HCT116 (cell line): ENCODE results near the gene CPT1A. TPM values are rescaled to one million over a fixed set of nuclear protein-coding genes. Genes with fewer than 3 reads are reported as not detected.

Experiments used
- ATAC-seq: fragments of 200-7000 bp; cut with Tn5 transposase; 2 replicates; pipeline ENCODE4 v1.9.1; 2020; ENCODE audit warnings: mild to moderate bottlenecking, moderate library complexity
- BruUV-seq: library from RNA; stranded (reverse); fragments of 400-500 nt; replicated peaks from 2 replicates; lab custom pipeline; 2021; lab: Mats Ljungman, UMichigan
- CTCF ChIA-PET: fragments of 300-600 bp; sonication (Branson Sonifier 250); formaldehyde crosslinking; loops from one replicate; lab custom pipeline; 2021; ENCODE audit warnings: antibody characterized with exemption; lab: Charles Lee
- POLR2A ChIA-PET: fragments of 300-600, 350-600 bp; sonication (Branson Sonifier 250); formaldehyde crosslinking; loops from one replicate; lab custom pipeline; 2021; ENCODE audit warnings: antibody characterized with exemption; lab: Charles Lee
- RAD21 ChIA-PET, 2 experiments: fragments of 300-600 bp; sonication (Branson Sonifier 250); formaldehyde crosslinking; loops; one replicate each; lab custom pipeline; 2023; ENCODE audit warnings: low total read pairs in 2 of 2; ENCODE audit not compliant: uncharacterized antibody in 2 of 2, unreplicated experiment in 2 of 2, low non-redundant PET in 1 of 2; lab: Charles Lee
- DNase-seq: peaks from one replicate; pipeline ENCODE4 v3.0.0-alpha.2; 2010; ENCODE audit warnings: low read depth, low spot score
- H2AFZ ChIP-seq: fragments of 200-600 bp; shearing (Covaris generic), sonication (generic); 2 replicates; pipeline ENCODE4 v1.6.1; 2017; ENCODE audit warnings: low read depth, mixed run types, mixed read lengths, antibody characterized with exemption, low read length; ENCODE audit not compliant: poor library complexity, severe bottlenecking
- H3K27ac ChIP-seq: 2 replicates; pipeline ENCODE4 v1.5.1; 2012; ENCODE audit warnings: low read depth, low read length
- H3K27me3 ChIP-seq: fragments of 200-600 bp; sonication (generic); 2 replicates; pipeline ENCODE4 v1.6.1; 2016; ENCODE audit warnings: mixed run types, low read length, mixed read lengths; ENCODE audit not compliant: insufficient read depth
- H3K36me3 ChIP-seq, 2 experiments: fragments of 200-500 bp in 1 of 2; fragments of 200-600 bp in 1 of 2; sonication (Bioruptor generic) in 1 of 2; sonication (generic) in 1 of 2; 2 replicates each; pipeline versions ENCODE4 v1.5.1 to v1.6.1; 2014 to 2016; ENCODE audit warnings: low read length in 2 of 2, inconsistent platforms in 1 of 2, mixed read lengths in 1 of 2, mixed run types in 1 of 2; ENCODE audit not compliant: insufficient read depth in 2 of 2, control insufficient read depth in 1 of 2
- H3K4me1 ChIP-seq, 2 experiments: fragments of 200-600 bp in 1 of 2; sonication (generic) in 1 of 2; 2 replicates each; pipeline versions ENCODE4 v1.5.1 to v1.6.1; 2012 to 2017; ENCODE audit warnings: low read length in 2 of 2, inconsistent platforms in 1 of 2, mild to moderate bottlenecking in 1 of 2, mixed read lengths in 1 of 2, mixed run types in 1 of 2, moderate library complexity in 1 of 2; ENCODE audit not compliant: insufficient read depth in 2 of 2, control insufficient read depth in 1 of 2
- H3K4me2 ChIP-seq: fragments of 200-600 bp; sonication (generic); 2 replicates; pipeline ENCODE4 v1.6.1; 2017; ENCODE audit warnings: mixed run types, low read length, mixed read lengths
- H3K4me3 ChIP-seq, 2 experiments: fragments of 200-600 bp in 1 of 2; sonication (generic) in 1 of 2; replicated peaks in 1 of 2; 2 replicates each; pipeline ENCODE4 v1.5.1; 2011 to 2016; ENCODE audit warnings: low read length in 2 of 2, control low read depth in 1 of 2, low read depth in 1 of 2, mild to moderate bottlenecking in 1 of 2, mixed read lengths in 1 of 2, mixed run types in 1 of 2
- H3K79me2 ChIP-seq: fragments of 200-600 bp; sonication (generic); 2 replicates; pipeline ENCODE4 v1.6.1; 2017; ENCODE audit warnings: mild to moderate bottlenecking, mixed run types, low read length, moderate library complexity, mixed read lengths; ENCODE audit not compliant: insufficient read depth
- H3K9ac ChIP-seq: fragments of 200-600 bp; sonication (generic); 2 replicates; pipeline ENCODE4 v1.6.1; 2016; ENCODE audit warnings: low read length, mixed read lengths
- H3K9me2 ChIP-seq: fragments of 200-600 bp; sonication (generic), shearing (Covaris generic); 2 replicates; pipeline ENCODE4 v1.6.1; 2017; ENCODE audit warnings: mixed run types, mild to moderate bottlenecking, moderate library complexity; ENCODE audit not compliant: insufficient read depth
- H3K9me3 ChIP-seq, 2 experiments: fragments of 200-500 bp in 1 of 2; fragments of 200-600 bp in 1 of 2; sonication (Bioruptor generic) in 1 of 2; sonication (generic) in 1 of 2; 2 replicates each; pipeline ENCODE4 v1.6.1; 2014 to 2017; ENCODE audit warnings: low read length in 2 of 2, mixed read lengths in 2 of 2, inconsistent platforms in 1 of 2, low read depth in 1 of 2, mild to moderate bottlenecking in 1 of 2, mixed run types in 1 of 2, moderate library complexity in 1 of 2; ENCODE audit not compliant: control insufficient read depth in 1 of 2, insufficient read depth in 1 of 2
- H4K20me1 ChIP-seq: fragments of 200-600 bp; sonication (generic), shearing (Covaris generic); 2 replicates; pipeline ENCODE4 v1.6.1; 2017; ENCODE audit warnings: mixed run types, mild to moderate bottlenecking, moderate library complexity; ENCODE audit not compliant: insufficient read depth
- CBX3 ChIP-seq: IDR thresholded peaks from 2 replicates; pipeline ENCODE4 v1.6.1; 2012; ENCODE audit warnings: low read depth
- EGR1 ChIP-seq: IDR thresholded peaks from 2 replicates; pipeline ENCODE4 v1.6.1; 2012; ENCODE audit warnings: low read depth
- ELF1 ChIP-seq: IDR thresholded peaks from 2 replicates; pipeline ENCODE4 v1.6.1; 2012; ENCODE audit warnings: low read depth, borderline replicate concordance
- EZH2 ChIP-seq: fragments of 200-600 bp; sonication (generic); IDR thresholded peaks from 2 replicates; pipeline ENCODE4 v1.6.1; 2017; ENCODE audit warnings: antibody characterized with exemption, mixed run types
- EZH2phosphoT487 ChIP-seq: fragments of 200-600 bp; IDR thresholded peaks from 2 replicates; pipeline ENCODE4 v1.6.1; 2018; ENCODE audit warnings: antibody characterized with exemption, borderline replicate concordance
- JUND ChIP-seq: IDR thresholded peaks from 2 replicates; pipeline ENCODE4 v1.6.1; 2012
- POLR2A ChIP-seq: IDR thresholded peaks from 2 replicates; pipeline ENCODE4 v1.7.0; 2011; ENCODE audit warnings: borderline replicate concordance; ENCODE audit not compliant: insufficient read depth, insufficient read length; ENCODE audit errors: extremely low read depth
- RAD21 ChIP-seq: IDR thresholded peaks from 2 replicates; pipeline ENCODE4 v1.6.1; 2012; ENCODE audit warnings: low read depth, mild to moderate bottlenecking
- SIN3A ChIP-seq: IDR thresholded peaks from 2 replicates; pipeline ENCODE4 v1.6.1; 2012; ENCODE audit warnings: low read depth
- TCF7L2 ChIP-seq: IDR thresholded peaks from 2 replicates; pipeline ENCODE4 v1.7.0; 2011; ENCODE audit warnings: borderline replicate concordance, inconsistent platforms; ENCODE audit not compliant: insufficient read depth, insufficient read length; ENCODE audit errors: extremely low read depth
- YY1 ChIP-seq: IDR thresholded peaks from 2 replicates; pipeline ENCODE4 v1.6.1; 2011; ENCODE audit warnings: low read length, low read depth, moderate library complexity, mild to moderate bottlenecking; ENCODE audit not compliant: insufficient replicate concordance; ENCODE audit errors: extremely low read depth
- intact Hi-C: fragments of 100-400 bp; cut with micrococcal nuclease; formaldehyde crosslinking; loops from 2 replicates; pipeline ENCODE4 v1.10.0; 2022
- total RNA-seq: library from RNA; stranded (reverse); gene quantifications from one replicate; pipeline ENCODE4 v1.2.1, GENCODE V29; 2021; ENCODE audit not compliant: unreplicated experiment
- TF ChIP-seq, protein P1 (sequence below), 3 experiments: fragments of 200-600 bp in 1 of 3; sonication (generic) in 1 of 3; IDR thresholded peaks in 2 of 3; conservative IDR thresholded peaks in 1 of 3; 2 replicates each; pipeline ENCODE4 v1.5.1; 2012 to 2017; ENCODE audit warnings: low read depth in 2 of 3, low read length in 2 of 3, antibody characterized with exemption in 1 of 3, borderline replicate concordance in 1 of 3, control low read depth in 1 of 3, mild to moderate bottlenecking in 1 of 3, mixed read lengths in 1 of 3, mixed run types in 1 of 3, moderate library complexity in 1 of 3; ENCODE audit not compliant: insufficient read depth in 1 of 3
- TF ChIP-seq, protein P2 (sequence below): IDR thresholded peaks from 2 replicates; pipeline ENCODE4 v1.6.1; 2012

The CPT1A gene
- total RNA-seq, 1 experiment from 2014 or later: 54.4 TPM

DNA sequence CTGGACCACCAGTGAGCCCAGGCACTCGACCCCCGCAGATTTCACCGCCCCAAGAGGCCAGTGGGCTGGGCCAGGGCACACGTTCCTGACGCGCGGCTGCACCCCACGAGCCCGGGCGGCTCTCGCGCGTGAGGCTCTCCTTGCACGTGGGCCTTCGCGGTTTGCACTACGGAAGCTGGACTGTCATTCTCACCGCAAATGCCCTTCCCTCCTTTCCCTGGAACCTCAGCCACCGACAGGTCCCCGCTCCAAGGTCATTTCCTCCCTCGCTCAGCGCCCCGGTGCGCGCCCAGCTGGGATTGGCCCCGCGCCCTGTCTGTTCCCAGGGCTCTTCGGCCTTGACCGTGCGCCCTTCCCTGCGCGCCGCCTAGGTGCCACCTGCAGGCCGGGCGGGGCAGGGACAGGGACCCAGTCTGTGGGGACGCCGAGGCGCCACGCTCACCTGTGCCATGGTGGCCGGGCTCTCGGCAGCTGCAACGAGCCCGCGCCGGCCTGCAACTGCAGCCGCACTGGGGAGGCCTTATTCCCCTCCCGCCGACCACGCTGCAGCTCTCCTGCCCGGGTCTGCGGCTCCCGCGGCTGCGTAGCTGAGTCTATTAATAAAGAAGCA is 2.1 kb upstream of the CPT1A start (continued):
- TF ChIP-seq EGR1 (no peak), YY1 (peak; percentile 40), CBX3 (peak; percentile 75), JUND (no peak), EZH2 (no peak), EZH2phosphoT487 (no peak)
- TF ChIP-seq, protein P1, sequence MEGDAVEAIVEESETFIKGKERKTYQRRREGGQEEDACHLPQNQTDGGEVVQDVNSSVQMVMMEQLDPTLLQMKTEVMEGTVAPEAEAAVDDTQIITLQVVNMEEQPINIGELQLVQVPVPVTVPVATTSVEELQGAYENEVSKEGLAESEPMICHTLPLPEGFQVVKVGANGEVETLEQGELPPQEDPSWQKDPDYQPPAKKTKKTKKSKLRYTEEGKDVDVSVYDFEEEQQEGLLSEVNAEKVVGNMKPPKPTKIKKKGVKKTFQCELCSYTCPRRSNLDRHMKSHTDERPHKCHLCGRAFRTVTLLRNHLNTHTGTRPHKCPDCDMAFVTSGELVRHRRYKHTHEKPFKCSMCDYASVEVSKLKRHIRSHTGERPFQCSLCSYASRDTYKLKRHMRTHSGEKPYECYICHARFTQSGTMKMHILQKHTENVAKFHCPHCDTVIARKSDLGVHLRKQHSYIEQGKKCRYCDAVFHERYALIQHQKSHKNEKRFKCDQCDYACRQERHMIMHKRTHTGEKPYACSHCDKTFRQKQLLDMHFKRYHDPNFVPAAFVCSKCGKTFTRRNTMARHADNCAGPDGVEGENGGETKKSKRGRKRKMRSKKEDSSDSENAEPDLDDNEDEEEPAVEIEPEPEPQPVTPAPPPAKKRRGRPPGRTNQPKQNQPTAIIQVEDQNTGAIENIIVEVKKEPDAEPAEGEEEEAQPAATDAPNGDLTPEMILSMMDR (IDR thresholded peaks at IDR 0.05 in 2 of 3, conservative IDR thresholded peaks at IDR 0.05 in 1 of 3; ENCODE audit: borderline replicate concordance in 1 of 3, insufficient read depth in 1 of 3, low read depth in 2 of 3, low read length in 2 of 3): peak; percentile 58 to 74 (median 71)

DNA sequence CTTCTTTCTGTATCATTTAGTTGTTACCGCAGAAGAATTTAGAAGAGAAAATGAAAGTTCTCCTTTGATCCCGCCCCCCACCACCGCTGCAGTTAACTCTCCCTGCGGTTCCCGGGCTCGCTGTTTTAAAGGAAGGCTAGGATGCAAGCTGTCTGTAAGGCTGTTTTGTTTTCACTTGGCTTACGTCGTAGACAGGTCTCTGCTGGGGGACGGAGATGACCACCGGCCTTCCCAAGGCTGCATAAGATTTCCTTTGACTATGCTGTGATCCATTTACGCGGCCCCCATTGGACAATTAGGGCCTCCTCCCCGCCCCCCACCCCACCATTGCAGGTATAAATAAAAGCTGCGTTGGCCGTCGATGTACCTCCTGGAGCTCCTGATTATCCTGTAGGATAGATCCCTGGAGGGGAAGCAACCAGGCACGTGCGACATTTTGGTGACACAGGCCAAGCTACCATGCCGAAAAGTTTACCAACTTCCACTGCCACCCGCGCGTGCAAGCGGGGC is 1.4 kb upstream of the CPT1A start:
- TF ChIP-seq SIN3A (no peak), YY1 (no peak), CBX3 (no peak), RAD21 (no peak), TCF7L2 (no peak), POLR2A (no peak), EZH2 (no peak), ELF1 (no peak), EGR1 (no peak)
- TF ChIP-seq, protein P2, sequence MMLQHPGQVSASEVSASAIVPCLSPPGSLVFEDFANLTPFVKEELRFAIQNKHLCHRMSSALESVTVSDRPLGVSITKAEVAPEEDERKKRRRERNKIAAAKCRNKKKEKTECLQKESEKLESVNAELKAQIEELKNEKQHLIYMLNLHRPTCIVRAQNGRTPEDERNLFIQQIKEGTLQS: no peak
- peaks cover 22% of the 10 kb centered on the region for H3K79me2 ChIP-seq
- H3K4me1 ChIP-seq: peaks cover 28 to 48% of the 10 kb centered on the region in 2 experiments
- no peak for ATAC-seq
- no TSS peak for BruUV-seq
- DNase-seq: no peak
- intact Hi-C loops: no loop called here
- H3K9me2 ChIP-seq: no peaks in the 10 kb centered on the region
- ChIA-PET CTCF (interaction anchor here (1.2 to 2.3 kb wide), 4 partner anchors 11 to 233 kb away, joined by 3 to 13 read pairs (median 7); no protein-coding TSS in a partner anchor), RAD21 (interaction anchor here in 1 of 2 experiments (1.1 kb wide), 1 partner anchor 210 kb away, joined by 4 read pairs; no protein-coding TSS in a partner anchor), POLR2A (no interaction called here)
- H2AFZ ChIP-seq: no peak overlapping the region
- no peaks in the 10 kb centered on the region for H3K27me3 ChIP-seq
- H3K4me3 ChIP-seq: no peak overlapping the region
- H4K20me1 ChIP-seq: no peaks in the 10 kb centered on the region
- H3K27ac ChIP-seq: no peak overlapping the region
- no peaks in the 10 kb centered on the region for H3K36me3 ChIP-seq
- no peak overlapping the region for H3K9ac ChIP-seq
- peak overlapping the region; percentile 75 for H3K4me2 ChIP-seq
- no peaks in the 10 kb centered on the region for H3K9me3 ChIP-seq
